Esophagus muscularis mucosa (tissue), 4 donors: ENCODE measurements around the gene ETV7. TPM values are rescaled to one million over a fixed set of nuclear protein-coding genes. Genes with fewer than 3 reads are reported as not detected.

Experiments
- DNase-seq: peaks from one replicate; pipeline ENCODE4 v3.0.0-alpha.2; 2017; ENCODE audit errors: extremely low spot score
- H3K27ac ChIP-seq, 4 donors: fragments of 200-600 bp; sonication (generic); replicated peaks in 1 of 4; 1 replicate in 3 of 4; 2 replicates in 1 of 4; pipeline ENCODE4 v1.5.1; 2016 to 2019; ENCODE audit warnings: mild to moderate bottlenecking in 1 of 4
- H3K27me3 ChIP-seq, 4 donors: fragments of 200-600 bp; sonication (generic); one replicate each; pipeline versions ENCODE4 v1.5.1 to v1.6.0; 2016 to 2019
- H3K36me3 ChIP-seq, 4 donors: fragments of 200-600 bp; sonication (generic); one replicate each; pipeline ENCODE4 v1.5.1; 2016 to 2019
- H3K4me1 ChIP-seq, 4 donors: fragments of 200-600 bp; sonication (generic); one replicate each; pipeline ENCODE4 v1.5.1; 2016 to 2019
- H3K4me3 ChIP-seq, 4 donors: fragments of 200-600 bp; sonication (generic); 1 replicate in 2 of 4; 2 replicates in 2 of 4; pipeline ENCODE4 v1.5.1; 2016 to 2019; ENCODE audit warnings: mild to moderate bottlenecking in 4 of 4, moderate library complexity in 1 of 4
- H3K9me3 ChIP-seq, 4 donors: fragments of 200-600 bp; sonication (generic); 1 replicate in 3 of 4; 2 replicates in 1 of 4; pipeline ENCODE4 v1.5.1; 2016 to 2019
- CTCF ChIP-seq, 3 experiments: fragments of 200-600 bp in 2 of 3; fragments of 450-650 bp in 1 of 3; sonication (generic) in 2 of 3; IDR thresholded peaks; one replicate each; pipeline ENCODE4 v1.5.1; 2017 to 2019; ENCODE audit warnings: antibody characterized with exemption in 3 of 3, mild to moderate bottlenecking in 2 of 3, moderate library complexity in 1 of 3
- EP300 ChIP-seq: sonication (generic); formaldehyde crosslinking; IDR thresholded peaks from one replicate; pipeline ENCODE4 v1.6.1; 2017; ENCODE audit warnings: antibody characterized with exemption
- POLR2A ChIP-seq: fragments of 450-650 bp; IDR thresholded peaks from one replicate; pipeline ENCODE4 v1.6.1; 2017; ENCODE audit warnings: antibody characterized with exemption, moderate library complexity, mild to moderate bottlenecking, low read depth
- POLR2AphosphoS5 ChIP-seq, 2 donors: sonication (generic); formaldehyde crosslinking; IDR thresholded peaks; one replicate each; pipeline ENCODE4 v1.6.1; 2017; ENCODE audit warnings: antibody characterized with exemption in 2 of 2
- WGBS: methylation state at CpG from one replicate; pipeline ENCODE4 v1.1.5; 2018; 5-methylcytosine and 5-hydroxymethylcytosine counted together
- intact Hi-C: fragments of 100-400 bp; cut with DNase I; formaldehyde crosslinking; loops from one replicate; pipeline ENCODE4 v1.15.1; 2023
- total RNA-seq, 4 donors: library from RNA; depleted of rRNA; stranded (reverse); fragments of >200 nt; gene quantifications; one replicate each; pipeline versions ENCODE4 v1.1.0 to v1.2.1, GENCODE V29; 2016

Gene ETV7
- total RNA-seq, 4 donors from 2014 or later: 0.71 to 1.5 TPM; not detected in 2

- Histone ChIP-seq H3K4me3 (no peak overlapping the region), H3K9me3 (no peaks in the 10 kb centered on the region), H3K4me1 (peaks cover 11 to 28% (median 23%) of the 10 kb centered on the region in 4 donors), H3K27ac (no peak overlapping the region), H3K27me3 (no peaks in the 10 kb centered on the region), H3K36me3 (no peaks in the 10 kb centered on the region)
- intact Hi-C loops: loop anchor here (10.0 kb wide), 1 partner anchor 338 kb away; the partner anchor contains the start of genes MAPK14 and SLC26A8
- TF ChIP-seq CTCF (IDR thresholded peaks at IDR 0.05): no peak
- TF ChIP-seq EP300: no peak
- TF ChIP-seq POLR2AphosphoS5 (IDR thresholded peaks at IDR 0.05): no peak
- TF ChIP-seq POLR2A: no peak
- DNase-seq: no peak
- WGBS: 88% methylated on average over 24 of the region's 25 CpGs
Measured at GRCh38 chr6:36362551-36363370, 24.7 kb downstream of the ETV7 start.

GRCh38 chr6:36361071-36361470 is 26.4 kb downstream of the ETV7 start:
- no peak overlapping the region for H3K4me3 ChIP-seq
- intact Hi-C loops: loop anchor here (10.0 kb wide), 1 partner anchor 336 kb away; the partner anchor contains the start of genes MAPK14 and SLC26A8
- H3K4me1 ChIP-seq: peaks cover 11 to 28% (median 23%) of the 10 kb centered on the region in 4 donors
- no peak for DNase-seq
- WGBS: 92% methylated on average over 11 of the region's 11 CpGs
- H3K36me3 ChIP-seq: no peaks in the 10 kb centered on the region
- no peaks in the 10 kb centered on the region for H3K9me3 ChIP-seq
- no peaks in the 10 kb centered on the region for H3K27me3 ChIP-seq
- no peak for TF ChIP-seq POLR2AphosphoS5 (IDR thresholded peaks at IDR 0.05)
- TF ChIP-seq EP300: no peak
- no peak for TF ChIP-seq POLR2A
- TF ChIP-seq CTCF (IDR thresholded peaks at IDR 0.05): no peak
- no peak overlapping the region for H3K27ac ChIP-seq

- no peak for TF ChIP-seq POLR2AphosphoS5 (IDR thresholded peaks at IDR 0.05)
- peak; percentile 81 to 88 (median 84) for TF ChIP-seq CTCF (IDR thresholded peaks at IDR 0.05)
- DNase-seq: peak; percentile 93
- WGBS: 24% methylated on average over 10 of the region's 10 CpGs
- no peaks in the 10 kb centered on the region for H3K27me3 ChIP-seq
- intact Hi-C loops: loop anchor here (10.0 kb wide), 1 partner anchor 336 kb away; the partner anchor contains the start of genes MAPK14 and SLC26A8
- no peaks in the 10 kb centered on the region for H3K9me3 ChIP-seq
- no peak overlapping the region for H3K4me3 ChIP-seq
- peaks cover 11 to 28% (median 23%) of the 10 kb centered on the region in 4 donors for H3K4me1 ChIP-seq
- H3K27ac ChIP-seq: no peak overlapping the region
- H3K36me3 ChIP-seq: no peaks in the 10 kb centered on the region
Measured at GRCh38 chr6:36360241-36361054, 27.0 kb downstream of the ETV7 start.

GRCh38 chr6:36358226-36358915 is 29.1 kb downstream of the ETV7 start:
- DNase-seq: no peak
- H3K27ac ChIP-seq: peak overlapping the region in 2 of 4 donors; percentile 25 to 27
- no peaks in the 10 kb centered on the region for H3K9me3 ChIP-seq
- H3K4me1 ChIP-seq: peaks cover 11 to 28% (median 23%) of the 10 kb centered on the region in 4 donors
- no peaks in the 10 kb centered on the region for H3K36me3 ChIP-seq
- no peaks in the 10 kb centered on the region for H3K27me3 ChIP-seq
- WGBS: 0% methylated on average over 1 of the region's 4 CpGs
- intact Hi-C loops: loop anchor here (2.0 to 10.0 kb wide), 2 partner anchors 58 to 234 kb away; no protein-coding TSS in a partner anchor
- TF ChIP-seq POLR2AphosphoS5 (IDR thresholded peaks at IDR 0.05): peak in 1 of 2 donors; percentile 21
- TF ChIP-seq POLR2A: no peak
- no peak overlapping the region for H3K4me3 ChIP-seq
